SK-N-SH (cell line): ENCODE data around the gene TIGD2. TPM values are rescaled to one million over a fixed set of nuclear protein-coding genes. Genes with fewer than 3 reads are reported as not detected.

ENCODE experiments used
- CTCF ChIA-PET: fragments of 300-600, 350-600 bp; formaldehyde crosslinking; extraction: SDS; loops from one replicate; lab custom pipeline; 2021; lab: Yijun Ruan, JAX
- POLR2A ChIA-PET: fragments of 350-600 bp; sonication (Branson Sonifier 250); formaldehyde crosslinking; extraction: SDS; loops from one replicate; lab custom pipeline; 2020; ENCODE audit warnings: antibody characterized with exemption, inconsistent platforms; lab: Yijun Ruan, JAX
- DNase-seq: peaks from one replicate; pipeline ENCODE4 v3.0.0; 2012
- H2AFZ ChIP-seq: fragments of 200-600 bp; sonication (generic); 2 replicates; pipeline ENCODE4 v1.8.1; 2016; ENCODE audit warnings: antibody characterized with exemption, mild to moderate bottlenecking, low read depth
- H3F3A ChIP-seq: fragments of 200-600 bp; sonication (generic); replicated peaks from 2 replicates; pipeline ENCODE3; 2016; ENCODE audit warnings: antibody characterized with exemption, mild to moderate bottlenecking; ENCODE audit not compliant: insufficient read depth
- H3K27ac ChIP-seq, 2 experiments: fragments of 200-500 bp in 1 of 2; fragments of 200-600 bp in 1 of 2; sonication (Bioruptor generic) in 1 of 2; sonication (generic), shearing (Covaris generic) in 1 of 2; 2 replicates each; pipeline versions ENCODE4 v1.5.1 to v1.6.1; 2014 to 2016; ENCODE audit warnings: low read depth in 2 of 2, inconsistent platforms in 1 of 2, low read length in 1 of 2, mild to moderate bottlenecking in 1 of 2, mixed read lengths in 1 of 2
- H3K27me3 ChIP-seq: fragments of 200-600 bp; sonication (generic), shearing (Covaris generic); 2 replicates; pipeline ENCODE4 v1.6.1; 2016; ENCODE audit warnings: mixed run types; ENCODE audit not compliant: insufficient read depth
- H3K36me3 ChIP-seq, 2 experiments: fragments of 200-500 bp in 1 of 2; fragments of 200-600 bp in 1 of 2; sonication (Bioruptor generic) in 1 of 2; sonication (generic) in 1 of 2; replicated peaks in 1 of 2; 2 replicates each; pipeline versions ENCODE3 to v1.5.1; 2014 to 2016; ENCODE audit warnings: low read length in 1 of 2, mild to moderate bottlenecking in 1 of 2; ENCODE audit not compliant: insufficient read depth in 2 of 2, control insufficient read depth in 1 of 2
- H3K4me1 ChIP-seq, 2 experiments: fragments of 200-500 bp in 1 of 2; fragments of 200-600 bp in 1 of 2; sonication (Bioruptor generic) in 1 of 2; sonication (generic), shearing (Covaris generic) in 1 of 2; 2 replicates each; pipeline versions ENCODE4 v1.5.1 to v1.6.1; 2014 to 2016; ENCODE audit warnings: low read depth in 1 of 2, low read length in 1 of 2, mixed run types in 1 of 2; ENCODE audit not compliant: insufficient read depth in 2 of 2, control insufficient read depth in 1 of 2
- H3K4me2 ChIP-seq: fragments of 200-600 bp; sonication (generic), shearing (Covaris generic); 2 replicates; pipeline ENCODE4 v1.6.1; 2017; ENCODE audit warnings: mixed run types
- H3K4me3 ChIP-seq, 2 experiments: fragments of 200-500 bp in 1 of 2; fragments of 200-600 bp in 1 of 2; sonication (Bioruptor generic) in 1 of 2; sonication (generic), shearing (Covaris generic) in 1 of 2; 2 replicates each; pipeline versions ENCODE4 v1.5.1 to v1.8.1; 2014 to 2016; ENCODE audit warnings: low read depth in 2 of 2, inconsistent platforms in 1 of 2, low read length in 1 of 2, mild to moderate bottlenecking in 1 of 2, mixed read lengths in 1 of 2, moderate library complexity in 1 of 2
- H3K79me2 ChIP-seq: fragments of 200-600 bp; sonication (generic); 2 replicates; pipeline ENCODE4 v1.8.1; 2017; ENCODE audit warnings: mild to moderate bottlenecking; ENCODE audit not compliant: insufficient read depth
- H3K9ac ChIP-seq: fragments of 200-600 bp; sonication (generic); 2 replicates; pipeline ENCODE4 v1.6.1; 2017; ENCODE audit warnings: mixed run types
- H3K9me2 ChIP-seq: fragments of 200-600 bp; sonication (generic); 2 replicates; pipeline ENCODE4 v1.6.1; 2017; ENCODE audit warnings: mixed run types
- H3K9me3 ChIP-seq: fragments of 200-600 bp; sonication (generic); 2 replicates; pipeline ENCODE4 v1.6.1; 2017; ENCODE audit warnings: mixed run types, mild to moderate bottlenecking, moderate library complexity
- H4K20me1 ChIP-seq: fragments of 200-600 bp; sonication (generic); 2 replicates; pipeline ENCODE4 v1.6.1; 2017; ENCODE audit warnings: mild to moderate bottlenecking, mixed run types; ENCODE audit not compliant: insufficient read depth
- CHD2 ChIP-seq: fragments of 150-350 bp; IDR thresholded peaks from 2 replicates; pipeline ENCODE4 v1.6.1; 2018; ENCODE audit warnings: low read length; ENCODE audit not compliant: partially characterized antibody
- ELF1 ChIP-seq: IDR thresholded peaks from 2 replicates; pipeline ENCODE4 v1.4.0; 2012
- EP300 ChIP-seq, 2 experiments: IDR thresholded peaks; 2 replicates each; pipeline versions ENCODE4 v1.4.0 to v1.6.1; 2012; ENCODE audit warnings: borderline replicate concordance in 1 of 2, low read depth in 1 of 2, low read length in 1 of 2
- FOSL2 ChIP-seq: IDR thresholded peaks from 2 replicates; pipeline ENCODE4 v1.4.0; 2012; ENCODE audit warnings: low read depth, mild to moderate bottlenecking, moderate library complexity, borderline replicate concordance
- FOXJ3 ChIP-seq: sonication (generic); formaldehyde crosslinking; IDR thresholded peaks from 2 replicates; pipeline ENCODE4 v1.5.1; 2020; ENCODE audit warnings: mild to moderate bottlenecking, missing genetic modification reagents
- FOXM1 ChIP-seq: IDR thresholded peaks from 2 replicates; pipeline ENCODE4 v1.4.0; 2012; ENCODE audit warnings: low read depth, mild to moderate bottlenecking
- GABPA ChIP-seq: IDR thresholded peaks from 2 replicates; pipeline ENCODE4 v1.4.0; 2012; ENCODE audit warnings: low read depth, mild to moderate bottlenecking
- IRF3 ChIP-seq: fragments of 150-350 bp; IDR thresholded peaks from 2 replicates; pipeline ENCODE4 v1.6.1; 2016; ENCODE audit warnings: mild to moderate bottlenecking, low read depth, low read length
- JUND ChIP-seq: IDR thresholded peaks from 2 replicates; pipeline ENCODE4 v1.4.0; 2012
- MEF2A ChIP-seq: IDR thresholded peaks from 2 replicates; pipeline ENCODE4 v1.4.0; 2012; ENCODE audit warnings: low read depth, borderline replicate concordance
- MXI1 ChIP-seq: IDR thresholded peaks from 2 replicates; pipeline ENCODE4 v1.6.1; 2012; ENCODE audit warnings: mild to moderate bottlenecking, low read depth, low read length, improper control_type of control experiment
- NFIC ChIP-seq: IDR thresholded peaks from 2 replicates; pipeline ENCODE4 v1.4.0; 2012; ENCODE audit warnings: borderline replicate concordance
- NRF1 ChIP-seq: IDR thresholded peaks from 2 replicates; pipeline ENCODE4 v1.6.1; 2012; ENCODE audit warnings: low read depth, mild to moderate bottlenecking, low read length
- PBX3 ChIP-seq: IDR thresholded peaks from 2 replicates; pipeline ENCODE4; 2012
- RFX5 ChIP-seq: IDR thresholded peaks from 2 replicates; pipeline ENCODE4 v1.6.1; 2012; ENCODE audit warnings: mild to moderate bottlenecking, improper control_type of control experiment, low read length
- RXRA ChIP-seq: IDR thresholded peaks from 2 replicates; pipeline ENCODE4 v1.4.0; 2012; ENCODE audit warnings: low read depth, mild to moderate bottlenecking, borderline replicate concordance
- SIN3A ChIP-seq: IDR thresholded peaks from 2 replicates; pipeline ENCODE4 v1.6.1; 2012; ENCODE audit warnings: low read depth, mild to moderate bottlenecking, low read length, moderate library complexity, borderline replicate concordance
- TAF1 ChIP-seq: IDR thresholded peaks from 2 replicates; pipeline ENCODE4 v1.6.1; 2012; ENCODE audit warnings: low read depth, mild to moderate bottlenecking, low read length, moderate library complexity, borderline replicate concordance
- TEAD4 ChIP-seq: IDR thresholded peaks from 2 replicates; pipeline ENCODE4 v1.4.0; 2012; ENCODE audit warnings: mild to moderate bottlenecking, borderline replicate concordance; ENCODE audit not compliant: insufficient read depth
- USF2 ChIP-seq: fragments of 150-350 bp; IDR thresholded peaks from 2 replicates; pipeline ENCODE4 v1.6.1; 2017; ENCODE audit warnings: antibody characterized with exemption, low read length, low read depth, borderline replicate concordance
- WGBS: methylation state at CpG from one replicate; pipeline ENCODE4 v1.1.6; 2017; ENCODE audit warnings: low lambda C conversion rate; 5-methylcytosine and 5-hydroxymethylcytosine counted together
- polyA plus RNA-seq, 3 experiments: library from polyadenylated mRNA; depleted of rRNA; stranded (reverse); fragments of >200 nt; gene quantifications; 2 replicates each; pipeline ENCODE4 v1.2.3, GENCODE V29; 2012
- TF ChIP-seq, protein P1 (sequence below): fragments of 200-600 bp; sonication (generic); IDR thresholded peaks from 2 replicates; pipeline ENCODE4 v1.6.1; 2017; ENCODE audit warnings: antibody characterized with exemption, mild to moderate bottlenecking, moderate library complexity
- TF ChIP-seq, protein P2 (sequence below): IDR thresholded peaks from 2 replicates; pipeline ENCODE4 v1.4.0; 2012; ENCODE audit warnings: low read depth
- TF ChIP-seq, protein P3 (sequence below): IDR thresholded peaks from 2 replicates; pipeline ENCODE4 v1.4.0; 2012; ENCODE audit warnings: low read depth, borderline replicate concordance

Gene TIGD2
- polyA plus RNA-seq, 1 of the 3 experiments (the other 2 are of a cell fraction) = 0.84 TPM

GRCh38 chr4:89099471-89099870 is 11.9 kb upstream of the TIGD2 start:
- Histone ChIP-seq H3K4me2 (no peak overlapping the region), H2AFZ (no peak overlapping the region), H3K4me3 (no peak overlapping the region), H3K27me3 (no peaks in the 10 kb centered on the region; the same call in 1 of the 2 replicates), H4K20me1 (no peaks in the 10 kb centered on the region), H3K27ac (no peak overlapping the region), H3K4me1 (no peaks in the 10 kb centered on the region), H3K9ac (no peak overlapping the region), H3K36me3 (no peaks in the 10 kb centered on the region), H3K9me2 (no peaks in the 10 kb centered on the region), H3K9me3 (no peaks in the 10 kb centered on the region), H3K79me2 (no peaks in the 10 kb centered on the region), H3F3A (no peaks in the 10 kb centered on the region)
- DNase-seq = no peak
- WGBS = 74% methylated on average over 1 of the region's 1 CpG
- CTCF ChIA-PET = no interaction called here
- POLR2A ChIA-PET = no interaction called here
- TF ChIP-seq, protein P1, sequence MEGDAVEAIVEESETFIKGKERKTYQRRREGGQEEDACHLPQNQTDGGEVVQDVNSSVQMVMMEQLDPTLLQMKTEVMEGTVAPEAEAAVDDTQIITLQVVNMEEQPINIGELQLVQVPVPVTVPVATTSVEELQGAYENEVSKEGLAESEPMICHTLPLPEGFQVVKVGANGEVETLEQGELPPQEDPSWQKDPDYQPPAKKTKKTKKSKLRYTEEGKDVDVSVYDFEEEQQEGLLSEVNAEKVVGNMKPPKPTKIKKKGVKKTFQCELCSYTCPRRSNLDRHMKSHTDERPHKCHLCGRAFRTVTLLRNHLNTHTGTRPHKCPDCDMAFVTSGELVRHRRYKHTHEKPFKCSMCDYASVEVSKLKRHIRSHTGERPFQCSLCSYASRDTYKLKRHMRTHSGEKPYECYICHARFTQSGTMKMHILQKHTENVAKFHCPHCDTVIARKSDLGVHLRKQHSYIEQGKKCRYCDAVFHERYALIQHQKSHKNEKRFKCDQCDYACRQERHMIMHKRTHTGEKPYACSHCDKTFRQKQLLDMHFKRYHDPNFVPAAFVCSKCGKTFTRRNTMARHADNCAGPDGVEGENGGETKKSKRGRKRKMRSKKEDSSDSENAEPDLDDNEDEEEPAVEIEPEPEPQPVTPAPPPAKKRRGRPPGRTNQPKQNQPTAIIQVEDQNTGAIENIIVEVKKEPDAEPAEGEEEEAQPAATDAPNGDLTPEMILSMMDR = no peak
- TF ChIP-seq NFIC = no peak
- no peak for TF ChIP-seq IRF3
- no peak for TF ChIP-seq JUND
- TF ChIP-seq, protein P2, sequence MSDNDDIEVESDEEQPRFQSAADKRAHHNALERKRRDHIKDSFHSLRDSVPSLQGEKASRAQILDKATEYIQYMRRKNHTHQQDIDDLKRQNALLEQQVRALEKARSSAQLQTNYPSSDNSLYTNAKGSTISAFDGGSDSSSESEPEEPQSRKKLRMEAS = no peak
- TF ChIP-seq, protein P3, sequence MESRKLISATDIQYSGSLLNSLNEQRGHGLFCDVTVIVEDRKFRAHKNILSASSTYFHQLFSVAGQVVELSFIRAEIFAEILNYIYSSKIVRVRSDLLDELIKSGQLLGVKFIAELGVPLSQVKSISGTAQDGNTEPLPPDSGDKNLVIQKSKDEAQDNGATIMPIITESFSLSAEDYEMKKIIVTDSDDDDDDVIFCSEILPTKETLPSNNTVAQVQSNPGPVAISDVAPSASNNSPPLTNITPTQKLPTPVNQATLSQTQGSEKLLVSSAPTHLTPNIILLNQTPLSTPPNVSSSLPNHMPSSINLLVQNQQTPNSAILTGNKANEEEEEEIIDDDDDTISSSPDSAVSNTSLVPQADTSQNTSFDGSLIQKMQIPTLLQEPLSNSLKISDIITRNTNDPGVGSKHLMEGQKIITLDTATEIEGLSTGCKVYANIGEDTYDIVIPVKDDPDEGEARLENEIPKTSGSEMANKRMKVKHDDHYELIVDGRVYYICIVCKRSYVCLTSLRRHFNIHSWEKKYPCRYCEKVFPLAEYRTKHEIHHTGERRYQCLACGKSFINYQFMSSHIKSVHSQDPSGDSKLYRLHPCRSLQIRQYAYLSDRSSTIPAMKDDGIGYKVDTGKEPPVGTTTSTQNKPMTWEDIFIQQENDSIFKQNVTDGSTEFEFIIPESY = no peak
- no peak for TF ChIP-seq GABPA
- no peak for TF ChIP-seq TAF1
- no peak for TF ChIP-seq FOXM1
- TF ChIP-seq FOXJ3 = no peak
- TF ChIP-seq NRF1 = no peak

GRCh38 chr4:89100853-89101252 is 10.5 kb upstream of the TIGD2 start:
- H3K9me3 ChIP-seq = no peaks in the 10 kb centered on the region
- POLR2A ChIA-PET = no interaction called here
- H3K27ac ChIP-seq = no peak overlapping the region
- no peak for DNase-seq
- H3K4me2 ChIP-seq = no peak overlapping the region
- no peaks in the 10 kb centered on the region; the same call in 1 of the 2 replicates for H3K27me3 ChIP-seq
- H2AFZ ChIP-seq = no peak overlapping the region
- no peaks in the 10 kb centered on the region for H3K9me2 ChIP-seq
- no peak overlapping the region for H3K9ac ChIP-seq
- no peaks in the 10 kb centered on the region for H3K4me1 ChIP-seq
- H3K4me3 ChIP-seq = no peak overlapping the region
- no peaks in the 10 kb centered on the region for H4K20me1 ChIP-seq
- H3K79me2 ChIP-seq = no peaks in the 10 kb centered on the region
- H3K36me3 ChIP-seq = no peaks in the 10 kb centered on the region
- H3F3A ChIP-seq = no peaks in the 10 kb centered on the region
- CTCF ChIA-PET = no interaction called here
- WGBS = 63% methylated on average over 3 of the region's 3 CpGs
- TF ChIP-seq TEAD4 = no peak
- no peak for TF ChIP-seq RFX5
- TF ChIP-seq PBX3 = no peak
- no peak for TF ChIP-seq USF2
- no peak for TF ChIP-seq MEF2A
- no peak for TF ChIP-seq CHD2
- TF ChIP-seq EP300 (IDR thresholded peaks at IDR 0.05; ENCODE audit: borderline replicate concordance in 1 of 2, low read depth in 1 of 2, low read length in 1 of 2) = no peak
- no peak for TF ChIP-seq FOXM1
- TF ChIP-seq ELF1 = no peak
- no peak for TF ChIP-seq RXRA
- no peak for TF ChIP-seq FOSL2
- no peak for TF ChIP-seq SIN3A
- TF ChIP-seq FOXJ3 = no peak
- TF ChIP-seq TAF1 = no peak
- no peak for TF ChIP-seq MXI1
